HepG2 (cell line): ENCODE results near the gene COBLL1. TPM values are rescaled to one million over a fixed set of nuclear protein-coding genes. Genes with fewer than 3 reads are reported as not detected.

ENCODE experiments used
- CCDC6 ChIP-seq: sonication (generic); formaldehyde crosslinking; IDR thresholded peaks from 2 replicates; pipeline ENCODE4 v1.8.1; 2022; ENCODE audit warnings: mild to moderate bottlenecking, missing genetic modification reagents, moderate library complexity
- CEBPB ChIP-seq: IDR thresholded peaks from 2 replicates; pipeline ENCODE4 v1.6.1; 2011; ENCODE audit warnings: low read depth, low read length, improper control_type of control experiment, borderline replicate concordance
- DMAP1 ChIP-seq: IDR thresholded peaks from 2 replicates; pipeline ENCODE4 v1.6.1; 2016
- EP300 ChIP-seq, 3 experiments: sonication (generic) in 1 of 3; formaldehyde crosslinking in 1 of 3; IDR thresholded peaks; 2 replicates each; pipeline versions ENCODE4 v1.5.1 to v1.6.1; 2011 to 2020; ENCODE audit warnings: low read depth in 2 of 3, low read length in 2 of 3, borderline replicate concordance in 1 of 3, improper control_type of control experiment in 1 of 3, mild to moderate bottlenecking in 1 of 3, missing genetic modification reagents in 1 of 3, moderate library complexity in 1 of 3
- EZH2 ChIP-seq: conservative IDR thresholded peaks from 2 replicates; pipeline ENCODE4 v1.6.1; 2012; ENCODE audit warnings: mild to moderate bottlenecking, low read depth, low read length, moderate library complexity
- HES4 ChIP-seq: sonication (generic); formaldehyde crosslinking; IDR thresholded peaks from 2 replicates; pipeline ENCODE4 v1.9.0; 2021; ENCODE audit warnings: mild to moderate bottlenecking, missing genetic modification reagents, borderline replicate concordance
- HOXA7 ChIP-seq: sonication (generic); formaldehyde crosslinking; IDR thresholded peaks from 2 replicates; pipeline ENCODE4 v1.8.1; 2022; ENCODE audit warnings: mild to moderate bottlenecking, missing genetic modification reagents, moderate library complexity
- JDP2 ChIP-seq: sonication (generic); formaldehyde crosslinking; IDR thresholded peaks from 2 replicates; pipeline ENCODE4 v1.8.1; 2022; ENCODE audit warnings: missing genetic modification reagents, borderline replicate concordance
- NCOA1 ChIP-seq: sonication (generic); formaldehyde crosslinking; IDR thresholded peaks from 2 replicates; pipeline ENCODE4 v1.9.0; 2021; ENCODE audit warnings: missing genetic modification reagents
- NFRKB ChIP-seq: fragments of 450-650 bp; IDR thresholded peaks from 2 replicates; pipeline ENCODE4 v1.6.1; 2017
- REXO4 ChIP-seq: sonication (generic); formaldehyde crosslinking; IDR thresholded peaks from 2 replicates; pipeline ENCODE4 v1.8.0; 2022; ENCODE audit warnings: missing genetic modification reagents, mild to moderate bottlenecking, borderline replicate concordance
- SIX1 ChIP-seq: sonication (generic); formaldehyde crosslinking; IDR thresholded peaks from 2 replicates; pipeline ENCODE4 v1.4.0; 2020; ENCODE audit warnings: missing genetic modification reagents, borderline replicate concordance
- TCF7 ChIP-seq: sonication (generic); IDR thresholded peaks from 2 replicates; pipeline ENCODE4 v1.6.1; 2016; ENCODE audit warnings: antibody characterized with exemption, low read depth
- ZFYVE20 ChIP-seq: sonication (generic); formaldehyde crosslinking; IDR thresholded peaks from 2 replicates; pipeline ENCODE4 v1.8.0; 2023; ENCODE audit warnings: low read depth, mild to moderate bottlenecking, moderate library complexity, missing genetic modification reagents, borderline replicate concordance
- ZMYM2 ChIP-seq: sonication (generic); formaldehyde crosslinking; IDR thresholded peaks from 2 replicates; pipeline ENCODE4 v1.8.0; 2022; ENCODE audit warnings: mild to moderate bottlenecking, missing genetic modification reagents
- ZNF253 ChIP-seq: sonication (generic); formaldehyde crosslinking; IDR thresholded peaks from 2 replicates; pipeline ENCODE4 v1.8.0; 2022; ENCODE audit warnings: mild to moderate bottlenecking, missing genetic modification reagents, borderline replicate concordance
- ZNF644 ChIP-seq: IDR thresholded peaks from 2 replicates; pipeline ENCODE4 v1.6.1; 2016; ENCODE audit warnings: low read depth
- ZNF83 ChIP-seq: sonication (generic); formaldehyde crosslinking; IDR thresholded peaks from 2 replicates; pipeline ENCODE4 v1.4.0; 2020; ENCODE audit warnings: missing genetic modification reagents, mild to moderate bottlenecking, borderline replicate concordance
- ZSCAN20 ChIP-seq: sonication (generic); formaldehyde crosslinking; IDR thresholded peaks from 2 replicates; pipeline ENCODE4 v1.4.0; 2020; ENCODE audit warnings: missing genetic modification reagents, mild to moderate bottlenecking, borderline replicate concordance
- polyA plus RNA-seq, 8 experiments: library from polyadenylated mRNA; depleted of rRNA in 3 of 8; stranded (reverse) in 7 of 8; unstranded in 1 of 8; fragments of >200 nt; fragmentation: Illumina TruSeq in 4 of 8; extraction: Trizol in 4 of 8; gene quantifications; 2 replicates each; pipeline versions ENCODE4 v1.2.1 to v1.2.3, GENCODE V29; 2011 to 2016; ENCODE audit warnings: low read depth in 4 of 8, missing spikeins in 1 of 8, mixed read lengths in 1 of 8; ENCODE audit not compliant: insufficient read depth in 1 of 8
- total RNA-seq, 5 experiments: library from RNA; depleted of rRNA; stranded (reverse); fragments of >200 nt; fragmentation: Illumina TruSeq; extraction: Trizol; gene quantifications; 2 replicates each; pipeline ENCODE4 v1.2.3, GENCODE V29; 2016; ENCODE audit warnings: low read depth in 1 of 5
- TF ChIP-seq, protein P1 (sequence below): sonication (generic); formaldehyde crosslinking; IDR thresholded peaks from 2 replicates; pipeline ENCODE4 v1.4.0; 2020; ENCODE audit warnings: missing genetic modification reagents
- TF ChIP-seq, protein P2 (sequence below): sonication (generic); formaldehyde crosslinking; conservative IDR thresholded peaks from 2 replicates; pipeline ENCODE4 v1.8.0; 2022; ENCODE audit warnings: missing genetic modification reagents
- TF ChIP-seq, protein P3 (sequence below): IDR thresholded peaks from 2 replicates; pipeline ENCODE4 v1.6.1; 2016; ENCODE audit warnings: missing biosample characterization, missing genetic modification reagents, low read depth

Gene COBLL1
- total and polyA plus RNA-seq, 2 of the 13 experiments (the other 11 are each of a cell fraction or from before 2014, with no cell fraction given), result 32.6 to 86.8 TPM

DNA sequence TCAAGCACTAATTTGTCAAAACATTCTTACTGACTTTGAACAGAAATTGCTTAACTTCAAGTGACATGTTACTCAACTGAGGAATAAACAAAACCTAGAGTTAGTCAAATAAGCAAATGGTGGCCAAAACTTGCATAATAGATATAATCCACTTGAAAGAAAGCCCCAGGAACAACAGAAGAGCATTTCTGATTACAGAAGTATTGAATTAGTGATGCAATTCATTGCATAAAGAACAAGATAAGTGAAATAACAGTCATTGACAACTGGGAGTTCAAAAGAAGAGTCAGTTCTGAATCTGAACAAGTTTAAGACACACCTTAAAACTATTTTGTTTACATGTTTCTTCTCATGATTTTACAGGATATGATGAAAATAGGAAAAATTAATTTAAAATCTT is 30.8 kb downstream of the COBLL1 start (continued):
- no peak for TF ChIP-seq ZNF253 (CRISPR knock-in tag)
- peak in 1 of 2 experiments; percentile 100 for TF ChIP-seq EP300 (IDR thresholded peaks at IDR 0.05; ENCODE audit: low read depth in 2 of 2, low read length in 2 of 2)
- TF ChIP-seq EP300 (CRISPR knock-in tag; IDR thresholded peaks at IDR 0.05; ENCODE audit: borderline replicate concordance), result peak; percentile 92; the same call in 1 of the 2 replicates
- no peak for TF ChIP-seq HOXA7 (CRISPR knock-in tag)
- peak; percentile 42; the same call in 1 of the 2 replicates for TF ChIP-seq NCOA1 (CRISPR knock-in tag)
- TF ChIP-seq REXO4 (CRISPR knock-in tag), result no peak
- no peak for TF ChIP-seq HES4
- TF ChIP-seq DMAP1 (CRISPR knock-in tag), result peak; percentile 51; the same call in 1 of the 2 replicates
- TF ChIP-seq, protein P1, sequence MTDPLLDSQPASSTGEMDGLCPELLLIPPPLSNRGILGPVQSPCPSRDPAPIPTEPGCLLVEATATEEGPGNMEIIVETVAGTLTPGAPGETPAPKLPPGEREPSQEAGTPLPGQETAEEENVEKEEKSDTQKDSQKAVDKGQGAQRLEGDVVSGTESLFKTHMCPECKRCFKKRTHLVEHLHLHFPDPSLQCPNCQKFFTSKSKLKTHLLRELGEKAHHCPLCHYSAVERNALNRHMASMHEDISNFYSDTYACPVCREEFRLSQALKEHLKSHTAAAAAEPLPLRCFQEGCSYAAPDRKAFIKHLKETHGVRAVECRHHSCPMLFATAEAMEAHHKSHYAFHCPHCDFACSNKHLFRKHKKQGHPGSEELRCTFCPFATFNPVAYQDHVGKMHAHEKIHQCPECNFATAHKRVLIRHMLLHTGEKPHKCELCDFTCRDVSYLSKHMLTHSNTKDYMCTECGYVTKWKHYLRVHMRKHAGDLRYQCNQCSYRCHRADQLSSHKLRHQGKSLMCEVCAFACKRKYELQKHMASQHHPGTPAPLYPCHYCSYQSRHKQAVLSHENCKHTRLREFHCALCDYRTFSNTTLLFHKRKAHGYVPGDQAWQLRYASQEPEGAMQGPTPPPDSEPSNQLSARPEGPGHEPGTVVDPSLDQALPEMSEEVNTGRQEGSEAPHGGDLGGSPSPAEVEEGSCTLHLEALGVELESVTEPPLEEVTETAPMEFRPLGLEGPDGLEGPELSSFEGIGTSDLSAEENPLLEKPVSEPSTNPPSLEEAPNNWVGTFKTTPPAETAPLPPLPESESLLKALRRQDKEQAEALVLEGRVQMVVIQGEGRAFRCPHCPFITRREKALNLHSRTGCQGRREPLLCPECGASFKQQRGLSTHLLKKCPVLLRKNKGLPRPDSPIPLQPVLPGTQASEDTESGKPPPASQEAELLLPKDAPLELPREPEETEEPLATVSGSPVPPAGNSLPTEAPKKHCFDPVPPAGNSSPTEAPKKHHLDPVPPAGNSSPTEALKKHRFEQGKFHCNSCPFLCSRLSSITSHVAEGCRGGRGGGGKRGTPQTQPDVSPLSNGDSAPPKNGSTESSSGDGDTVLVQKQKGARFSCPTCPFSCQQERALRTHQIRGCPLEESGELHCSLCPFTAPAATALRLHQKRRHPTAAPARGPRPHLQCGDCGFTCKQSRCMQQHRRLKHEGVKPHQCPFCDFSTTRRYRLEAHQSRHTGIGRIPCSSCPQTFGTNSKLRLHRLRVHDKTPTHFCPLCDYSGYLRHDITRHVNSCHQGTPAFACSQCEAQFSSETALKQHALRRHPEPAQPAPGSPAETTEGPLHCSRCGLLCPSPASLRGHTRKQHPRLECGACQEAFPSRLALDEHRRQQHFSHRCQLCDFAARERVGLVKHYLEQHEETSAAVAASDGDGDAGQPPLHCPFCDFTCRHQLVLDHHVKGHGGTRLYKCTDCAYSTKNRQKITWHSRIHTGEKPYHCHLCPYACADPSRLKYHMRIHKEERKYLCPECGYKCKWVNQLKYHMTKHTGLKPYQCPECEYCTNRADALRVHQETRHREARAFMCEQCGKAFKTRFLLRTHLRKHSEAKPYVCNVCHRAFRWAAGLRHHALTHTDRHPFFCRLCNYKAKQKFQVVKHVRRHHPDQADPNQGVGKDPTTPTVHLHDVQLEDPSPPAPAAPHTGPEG (CRISPR knock-in tag), result 0 out of 2 replicates have a peak, but pooled peaks have one; percentile 31
- TF ChIP-seq NFRKB, result no peak
- TF ChIP-seq TCF7, result peak; percentile 97
- TF ChIP-seq JDP2 (CRISPR knock-in tag), result no peak; the same call in 1 of the 2 replicates
- TF ChIP-seq SIX1 (CRISPR knock-in tag), result peak; percentile 81
- TF ChIP-seq ZSCAN20 (CRISPR knock-in tag), result 0 out of 2 replicates have a peak, but pooled peaks have one; percentile 20
- no peak for TF ChIP-seq EZH2
- TF ChIP-seq, protein P2, sequence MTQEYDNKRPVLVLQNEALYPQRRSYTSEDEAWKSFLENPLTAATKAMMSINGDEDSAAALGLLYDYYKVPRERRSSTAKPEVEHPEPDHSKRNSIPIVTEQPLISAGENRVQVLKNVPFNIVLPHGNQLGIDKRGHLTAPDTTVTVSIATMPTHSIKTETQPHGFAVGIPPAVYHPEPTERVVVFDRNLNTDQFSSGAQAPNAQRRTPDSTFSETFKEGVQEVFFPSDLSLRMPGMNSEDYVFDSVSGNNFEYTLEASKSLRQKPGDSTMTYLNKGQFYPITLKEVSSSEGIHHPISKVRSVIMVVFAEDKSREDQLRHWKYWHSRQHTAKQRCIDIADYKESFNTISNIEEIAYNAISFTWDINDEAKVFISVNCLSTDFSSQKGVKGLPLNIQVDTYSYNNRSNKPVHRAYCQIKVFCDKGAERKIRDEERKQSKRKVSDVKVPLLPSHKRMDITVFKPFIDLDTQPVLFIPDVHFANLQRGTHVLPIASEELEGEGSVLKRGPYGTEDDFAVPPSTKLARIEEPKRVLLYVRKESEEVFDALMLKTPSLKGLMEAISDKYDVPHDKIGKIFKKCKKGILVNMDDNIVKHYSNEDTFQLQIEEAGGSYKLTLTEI (CRISPR knock-in tag), result no peak
- peak; percentile 68; the same call in 1 of the 2 replicates for TF ChIP-seq ZMYM2 (CRISPR knock-in tag)
- TF ChIP-seq ZNF644 (CRISPR knock-in tag), result peak; percentile 97
- 0 out of 2 replicates have a peak, but pooled peaks have one; percentile 50 for TF ChIP-seq CCDC6 (CRISPR knock-in tag)
- TF ChIP-seq ZFYVE20, result no peak
- no peak for TF ChIP-seq ZNF83 (CRISPR knock-in tag)
- TF ChIP-seq CEBPB, result peak; percentile 99
- TF ChIP-seq, protein P3, sequence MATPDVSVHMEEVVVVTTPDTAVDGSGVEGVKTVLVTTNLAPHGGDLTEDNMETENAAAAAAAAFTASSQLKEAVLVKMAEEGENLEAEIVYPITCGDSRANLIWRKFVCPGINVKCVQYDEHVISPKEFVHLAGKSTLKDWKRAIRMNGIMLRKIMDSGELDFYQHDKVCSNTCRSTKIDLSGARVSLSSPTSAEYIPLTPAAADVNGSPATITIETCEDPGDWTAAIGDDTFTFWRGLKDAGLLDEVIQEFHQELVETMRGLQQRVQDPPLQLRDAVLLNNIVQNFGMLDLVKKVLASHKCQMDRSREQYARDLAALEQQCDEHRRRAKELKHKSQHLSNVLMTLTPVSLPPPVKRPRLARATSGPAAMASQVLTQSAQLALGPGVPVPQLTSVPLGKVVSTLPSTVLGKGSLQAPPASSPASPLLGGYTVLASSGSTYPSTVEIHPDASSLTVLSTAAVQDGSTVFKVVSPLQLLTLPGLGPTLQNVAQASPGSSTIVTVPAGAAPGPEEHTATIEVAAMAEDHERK (CRISPR knock-in tag), result 0 out of 2 replicates have a peak, but pooled peaks have one; percentile 21
